Endothelial cell of hepatic sinusoid (primary cell): Measurements from ENCODE around the gene SLC13A1.

Experiments used
- in situ Hi-C: cut with HindIII; loops from 2 replicates; pipeline ENCODE4 v1.10.0; 2017; ENCODE audit warnings: low sequenced_read_pairs

SLC13A1 gene

DNA sequence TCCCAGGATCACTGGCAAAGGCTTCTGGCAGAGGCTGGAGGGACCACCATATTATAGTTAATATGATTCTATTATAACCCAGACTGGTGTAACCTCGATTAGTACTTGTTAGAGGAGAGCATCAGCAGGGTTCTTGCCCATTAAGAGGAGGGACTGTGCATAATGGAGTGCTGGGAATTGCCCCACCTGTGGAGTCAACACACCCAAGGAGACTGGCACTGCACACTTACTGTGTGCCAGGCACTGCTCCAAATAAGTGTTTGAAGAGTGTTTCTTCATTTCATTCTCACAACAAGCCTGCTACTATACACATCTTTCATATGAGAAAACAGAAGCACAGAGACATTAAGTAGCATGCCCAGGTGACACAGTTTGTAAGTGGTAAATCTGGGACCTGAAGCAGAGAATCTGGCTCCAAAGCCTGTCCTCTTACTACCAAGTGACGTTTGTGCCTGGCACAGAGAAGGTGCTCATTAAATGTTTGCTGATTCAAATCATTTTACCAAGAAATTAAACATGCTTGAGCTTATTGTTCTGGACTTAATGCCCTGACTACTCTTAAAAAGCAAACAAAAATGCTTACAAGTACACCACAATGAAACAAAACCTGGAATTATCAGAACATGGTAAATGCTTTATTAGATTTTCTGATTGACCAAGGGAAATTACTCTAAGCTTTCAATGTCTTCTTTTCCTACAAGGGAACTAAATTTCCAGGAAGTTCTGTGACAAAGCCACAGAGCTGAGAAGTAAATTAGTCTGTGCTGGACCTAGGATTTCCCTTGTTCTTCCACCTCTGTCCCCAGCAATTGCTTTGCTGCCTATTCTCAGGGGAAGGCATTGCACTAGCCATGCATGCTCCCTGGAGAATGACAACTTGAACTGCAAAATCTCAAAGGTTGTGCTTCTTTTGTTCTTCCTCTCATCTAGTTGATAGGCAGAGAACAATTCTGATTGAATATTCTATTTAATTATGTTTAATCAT lies 809 bp downstream of the SLC13A1 start:
- in situ Hi-C loops: no loop called here

DNA sequence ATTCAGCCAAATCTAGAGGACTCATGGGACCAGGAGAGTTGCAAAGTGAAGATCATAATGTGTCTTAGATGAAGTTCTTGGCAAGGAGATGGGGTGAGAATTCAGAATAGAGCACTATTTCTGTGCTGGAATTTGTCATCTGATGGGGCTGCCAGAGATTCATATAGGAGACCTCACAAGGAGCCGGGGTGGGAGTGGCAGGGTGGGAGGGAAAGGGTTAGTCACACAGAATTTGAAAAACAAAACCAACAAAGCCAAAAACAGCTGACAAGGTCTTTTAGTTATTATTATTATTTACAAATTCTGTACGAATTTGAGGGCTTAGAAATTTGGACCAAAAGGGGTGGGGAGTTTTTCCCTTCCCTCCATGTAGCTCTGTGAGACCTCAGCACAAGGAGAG lies 1.7 kb downstream of the SLC13A1 start:
- in situ Hi-C loops: no loop called here

DNA sequence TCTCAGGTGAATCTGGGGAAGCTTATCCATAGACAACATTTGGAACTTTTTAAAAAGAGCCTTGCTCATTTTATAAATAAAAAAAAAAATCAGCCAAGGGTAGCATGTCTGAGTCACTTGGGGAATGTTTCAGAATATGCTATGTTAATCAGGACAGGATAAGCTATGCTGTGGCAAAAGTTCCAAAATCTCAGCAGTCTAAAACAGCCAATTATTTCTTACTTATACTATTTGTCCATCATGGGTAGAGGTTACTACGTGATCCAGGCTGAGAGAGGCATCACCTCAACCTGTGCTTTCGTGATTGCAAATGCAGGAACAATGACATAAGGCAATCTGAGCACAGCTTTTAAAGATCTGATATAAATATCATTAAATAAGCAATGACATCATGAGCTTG lies 6.5 kb downstream of the SLC13A1 start:
- in situ Hi-C loops: no loop called here

DNA sequence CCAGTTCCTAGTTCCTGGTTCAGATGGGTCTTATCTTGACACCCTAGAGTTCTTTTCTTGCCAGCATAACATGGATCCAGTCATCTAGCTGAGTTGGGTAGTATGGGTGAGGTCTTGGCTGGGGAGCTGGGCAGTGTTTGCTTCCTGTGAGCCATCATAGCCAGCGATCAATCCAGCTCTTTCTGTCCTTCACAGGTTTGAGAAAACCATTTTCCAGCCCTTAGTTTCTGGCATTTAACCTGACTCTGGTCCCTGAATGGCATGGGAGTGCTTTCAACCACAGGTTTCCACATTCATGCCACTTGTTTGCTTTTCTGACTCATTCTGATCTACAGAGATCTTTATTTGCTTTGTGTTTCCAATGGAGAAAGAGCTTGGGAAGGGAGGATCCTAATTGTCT lies 8.6 kb downstream of the SLC13A1 start:
- in situ Hi-C loops: no loop called here

DNA sequence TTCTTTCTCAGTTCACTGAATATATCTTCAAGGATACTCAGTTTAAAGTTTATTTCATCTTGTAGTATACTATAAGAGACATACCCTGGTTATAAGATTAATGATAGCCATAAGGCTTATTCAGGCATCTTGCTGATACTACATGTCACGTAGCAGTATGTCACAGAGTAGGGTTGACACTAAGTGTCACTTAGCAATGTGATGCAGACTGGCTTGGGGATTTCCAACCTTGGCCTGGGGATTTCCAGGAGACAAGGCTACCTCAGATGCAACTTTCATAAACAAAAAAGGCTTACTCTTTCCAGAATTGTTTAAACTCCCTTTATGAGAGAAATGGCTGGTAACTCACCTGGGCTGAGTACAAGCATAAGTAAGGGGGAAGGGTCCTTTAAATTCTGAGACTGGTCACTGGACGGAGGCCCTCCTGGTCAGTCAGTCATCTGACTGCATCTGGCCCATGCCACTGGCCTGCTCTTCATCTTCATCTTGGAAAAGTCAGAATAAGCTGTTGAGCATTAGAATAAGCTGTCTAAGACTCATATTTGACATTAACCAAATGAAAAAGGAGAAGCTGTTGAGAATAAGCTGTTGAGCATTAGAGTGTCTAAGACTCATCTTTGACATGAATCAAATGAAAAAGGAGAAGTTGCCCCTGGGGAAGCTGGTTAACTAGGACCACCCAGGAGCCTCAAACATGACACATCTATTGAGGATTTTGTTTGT lies 9.5 kb downstream of the SLC13A1 start:
- in situ Hi-C loops: no loop called here

DNA sequence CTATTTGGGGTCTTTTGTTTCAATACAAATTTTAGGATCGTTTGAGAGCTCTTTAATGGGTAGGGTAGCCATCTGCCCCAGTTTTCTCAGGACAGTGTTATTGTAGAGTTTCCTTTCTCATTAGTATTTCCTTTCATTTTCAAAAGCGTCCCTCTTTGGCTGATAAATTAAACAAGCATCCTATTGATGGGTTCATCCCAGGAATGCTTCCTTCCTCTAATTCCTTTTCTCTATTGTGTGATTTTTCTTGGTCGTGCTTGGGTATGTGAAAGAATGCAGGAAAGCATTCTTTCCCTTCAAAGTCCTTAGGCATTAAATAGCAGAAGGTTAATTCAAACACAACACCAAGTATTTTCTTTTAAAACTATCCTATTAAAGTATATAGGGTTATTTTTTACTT lies 14.0 kb downstream of the SLC13A1 start:
- in situ Hi-C loops: no loop called here

DNA sequence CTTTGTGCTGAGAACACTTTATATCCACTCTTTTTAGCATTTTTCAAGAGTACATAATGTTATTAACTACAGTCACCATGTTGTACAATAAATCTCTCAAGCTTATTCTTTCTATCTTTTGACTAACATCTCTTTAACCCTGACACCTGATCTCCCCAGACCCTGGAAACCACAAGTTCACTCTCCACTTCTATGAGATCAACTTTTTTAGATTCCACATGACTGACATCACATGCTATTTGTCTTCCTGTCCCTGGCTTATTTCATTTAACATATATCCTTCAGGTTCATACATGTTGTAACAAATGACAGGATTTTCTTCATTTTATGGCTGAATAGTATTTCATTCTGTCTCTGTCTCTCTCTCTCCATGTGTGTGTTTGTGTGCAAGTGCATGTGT lies 15.5 kb downstream of the SLC13A1 start:
- in situ Hi-C loops: no loop called here

DNA sequence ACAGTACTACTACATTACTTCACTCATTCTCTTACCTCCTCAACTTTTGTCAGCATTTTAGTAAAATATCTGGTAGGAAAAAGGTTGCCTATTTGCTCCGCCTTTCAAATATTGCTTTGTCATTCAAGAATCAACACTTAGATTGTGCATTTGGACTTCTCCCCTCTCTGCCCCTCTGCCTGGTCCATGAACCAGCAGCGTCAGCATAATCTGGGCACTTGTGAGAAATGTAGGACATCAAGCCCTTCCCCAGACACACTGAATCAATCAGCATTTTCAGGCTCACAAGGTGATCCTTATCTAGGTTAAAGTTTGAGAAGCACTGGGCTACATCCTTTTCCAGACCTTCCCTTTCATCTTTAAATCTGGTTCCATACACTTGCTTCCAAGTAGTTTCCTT lies 16.3 kb downstream of the SLC13A1 start:
- in situ Hi-C loops: no loop called here

DNA sequence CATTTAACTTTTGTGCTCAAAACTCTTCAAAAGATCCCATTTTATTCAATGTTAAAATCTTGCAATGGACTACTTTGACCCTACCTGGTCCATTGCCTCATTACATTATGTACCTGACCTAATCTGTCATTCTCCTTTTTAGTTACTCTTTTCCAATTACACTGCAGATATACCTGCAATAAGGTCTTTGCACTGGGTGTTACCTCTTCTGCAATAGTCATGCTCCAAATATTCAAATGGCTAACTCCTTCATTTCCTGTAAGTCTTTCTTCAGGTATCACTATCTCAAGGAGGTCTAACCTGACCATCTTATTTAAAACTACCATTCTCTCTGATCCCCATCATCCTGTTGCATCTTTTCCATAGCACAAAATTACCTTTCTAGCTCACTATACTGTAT lies 22.3 kb downstream of the SLC13A1 start:
- in situ Hi-C loops: no loop called here

DNA sequence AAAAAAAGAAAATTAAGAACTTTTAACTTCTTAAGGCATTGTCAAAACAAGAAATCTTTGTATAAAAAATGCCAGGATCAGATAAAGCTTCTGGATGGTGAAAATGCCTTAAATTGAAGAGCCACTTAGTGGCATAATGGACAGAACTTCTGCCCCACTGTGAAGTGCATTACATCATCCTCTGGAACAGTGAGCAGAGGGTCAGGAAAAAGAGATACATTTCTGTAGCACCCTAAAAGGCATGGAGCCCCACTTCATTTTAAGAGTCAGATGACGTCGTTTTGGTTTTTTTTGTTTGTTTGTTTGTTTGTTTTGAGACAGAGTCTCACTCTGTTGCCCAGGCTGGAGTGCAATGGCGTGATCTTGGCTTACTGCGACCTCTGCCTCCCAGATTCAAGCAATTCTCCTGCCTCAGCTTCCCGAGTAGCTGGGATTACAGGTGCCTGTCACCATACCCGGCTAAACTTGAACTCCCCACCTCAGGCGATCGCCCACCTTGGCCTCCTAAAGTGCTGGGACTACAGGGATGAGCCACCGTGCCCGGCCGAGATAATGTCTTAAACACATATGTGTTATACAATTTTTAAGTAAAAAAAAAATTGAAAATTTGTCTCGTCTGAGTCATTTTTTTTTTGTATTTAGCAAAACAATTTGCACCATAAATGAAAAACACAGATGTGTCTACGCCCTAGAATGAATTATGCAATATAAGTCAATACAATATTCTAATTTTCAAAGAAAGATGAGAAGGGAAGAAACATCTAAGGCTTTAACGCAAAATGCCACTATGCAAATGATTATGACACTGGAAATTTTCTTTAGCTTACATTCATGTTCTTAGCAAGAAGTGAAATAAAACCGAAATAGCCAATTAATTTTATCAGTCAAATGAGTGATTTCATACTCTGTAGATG lies 29.2 kb downstream of the SLC13A1 start:
- in situ Hi-C loops: no loop called here

DNA sequence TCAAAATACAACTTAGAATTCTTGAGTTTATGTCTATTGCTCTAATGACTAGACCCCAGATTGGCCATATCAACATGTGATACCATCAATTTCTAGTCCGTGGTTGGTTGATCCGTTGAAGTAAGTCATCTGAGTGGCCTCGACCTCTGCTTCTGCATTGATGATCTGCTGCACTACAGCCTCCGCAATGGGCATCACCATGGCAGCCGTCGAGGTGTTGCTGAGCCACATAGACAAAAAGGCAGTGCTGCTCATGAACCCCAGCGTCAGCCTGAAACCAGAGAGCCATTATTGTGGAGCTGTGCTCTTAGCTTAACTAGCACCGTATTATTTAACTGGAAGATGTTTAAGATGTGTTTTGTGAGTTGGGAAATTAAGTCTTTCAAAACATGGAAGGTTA lies 30.7 kb downstream of the SLC13A1 start:
- in situ Hi-C loops: no loop called here

DNA sequence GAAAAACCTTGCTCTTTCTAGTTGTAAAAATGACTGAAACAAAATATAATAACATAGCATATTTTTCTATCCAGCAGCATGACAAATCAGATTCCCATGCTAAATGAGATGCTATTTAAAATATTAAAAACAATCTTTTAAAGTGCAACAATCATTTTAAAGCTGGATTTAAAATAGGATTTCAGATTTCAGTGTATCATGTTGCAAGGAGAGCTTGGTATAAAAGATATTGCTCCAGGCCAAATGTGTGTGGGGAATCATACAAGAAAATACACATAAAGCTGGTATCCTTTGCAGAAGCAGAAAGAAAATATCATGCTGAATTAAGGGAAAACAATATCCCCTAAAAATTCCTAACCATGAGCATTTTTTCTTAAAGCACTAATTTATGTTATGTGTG lies 42.2 kb downstream of the SLC13A1 start:
- in situ Hi-C loops: no loop called here

DNA sequence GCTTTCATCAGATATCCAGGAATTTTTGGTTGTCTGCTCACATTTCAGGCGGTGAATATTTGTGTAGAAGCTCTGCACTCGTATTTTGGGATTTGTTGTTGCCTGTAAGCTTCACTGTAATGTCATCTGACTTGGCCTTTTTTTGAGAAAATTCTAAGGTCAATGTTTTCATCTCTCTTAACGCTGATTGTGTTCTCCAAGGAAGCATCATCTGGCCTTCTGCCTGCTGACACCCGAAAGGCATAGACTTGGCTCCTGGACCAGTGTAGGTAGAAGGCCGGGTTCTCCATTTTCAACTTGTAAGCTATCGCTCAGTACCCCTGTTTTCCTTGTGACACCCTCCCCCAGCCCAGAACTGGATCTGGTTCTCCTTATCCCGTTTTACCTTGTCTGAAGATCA lies 44.2 kb downstream of the SLC13A1 start:
- in situ Hi-C loops: no loop called here

DNA sequence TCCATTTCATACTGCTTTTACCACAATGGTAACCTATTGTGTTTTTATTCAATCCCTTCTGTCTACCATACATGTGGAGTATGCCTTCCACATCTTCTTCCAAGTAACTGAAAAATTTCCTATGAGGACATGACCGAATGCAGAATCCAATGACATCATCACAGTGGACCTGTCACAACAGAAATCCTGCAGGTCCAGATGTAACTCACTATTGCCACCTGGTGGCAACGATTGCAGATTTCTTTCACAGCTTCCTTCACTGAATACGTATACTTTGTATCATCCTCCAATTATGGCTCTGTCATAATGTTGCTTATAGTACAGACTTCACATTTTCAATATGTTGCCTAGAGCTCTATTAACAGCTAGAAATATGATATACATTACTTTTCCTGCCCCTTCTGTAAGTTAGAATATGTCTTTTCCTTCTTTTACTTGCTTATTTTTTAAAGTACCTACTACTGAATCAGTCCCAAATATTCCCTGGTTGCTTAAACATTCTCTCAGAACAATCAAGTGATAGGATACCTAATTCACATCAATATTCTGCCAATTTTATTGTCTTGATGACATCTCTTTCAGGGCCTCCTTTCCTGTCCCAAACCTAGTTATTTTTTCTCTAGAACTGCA lies 45.4 kb downstream of the SLC13A1 start:
- in situ Hi-C loops: no loop called here

DNA sequence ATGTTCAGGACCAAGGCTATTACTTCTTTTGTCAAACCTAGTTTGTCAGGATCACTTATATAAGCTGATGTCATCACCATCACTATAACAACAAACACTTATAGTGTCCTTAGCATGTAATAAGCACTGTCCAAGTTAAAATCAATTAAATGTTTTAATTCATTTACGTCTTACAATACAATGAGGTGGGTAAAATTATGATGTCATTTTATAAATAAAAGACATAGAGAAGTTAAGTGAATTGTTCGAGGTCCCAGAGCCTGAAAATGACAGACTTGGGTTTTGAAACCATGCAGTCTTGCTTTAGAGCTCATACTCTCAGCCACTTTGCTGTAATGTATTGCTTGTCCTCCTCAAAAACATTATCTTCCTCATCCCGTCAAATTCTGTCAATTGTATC lies 48.3 kb downstream of the SLC13A1 start:
- in situ Hi-C loops: no loop called here

DNA sequence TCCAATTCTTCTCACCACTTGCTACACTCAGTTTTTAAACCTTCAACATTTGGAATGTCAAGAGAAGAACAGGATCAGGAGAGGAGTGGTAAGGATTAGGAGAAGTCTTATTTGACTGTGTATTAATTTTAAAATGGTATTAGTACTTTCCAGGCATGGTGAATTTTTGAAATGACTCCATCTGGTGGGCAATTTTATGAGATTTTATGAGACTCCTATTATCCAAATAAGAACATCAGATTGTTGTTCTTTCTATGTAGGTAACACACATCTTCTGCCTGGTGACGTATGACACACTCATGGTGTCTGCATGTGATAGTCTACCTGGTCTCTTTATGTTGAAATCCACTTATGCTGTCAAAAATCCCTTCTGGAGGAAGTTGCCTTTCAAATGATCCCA lies 51.0 kb downstream of the SLC13A1 start:
- in situ Hi-C loops: no loop called here

DNA sequence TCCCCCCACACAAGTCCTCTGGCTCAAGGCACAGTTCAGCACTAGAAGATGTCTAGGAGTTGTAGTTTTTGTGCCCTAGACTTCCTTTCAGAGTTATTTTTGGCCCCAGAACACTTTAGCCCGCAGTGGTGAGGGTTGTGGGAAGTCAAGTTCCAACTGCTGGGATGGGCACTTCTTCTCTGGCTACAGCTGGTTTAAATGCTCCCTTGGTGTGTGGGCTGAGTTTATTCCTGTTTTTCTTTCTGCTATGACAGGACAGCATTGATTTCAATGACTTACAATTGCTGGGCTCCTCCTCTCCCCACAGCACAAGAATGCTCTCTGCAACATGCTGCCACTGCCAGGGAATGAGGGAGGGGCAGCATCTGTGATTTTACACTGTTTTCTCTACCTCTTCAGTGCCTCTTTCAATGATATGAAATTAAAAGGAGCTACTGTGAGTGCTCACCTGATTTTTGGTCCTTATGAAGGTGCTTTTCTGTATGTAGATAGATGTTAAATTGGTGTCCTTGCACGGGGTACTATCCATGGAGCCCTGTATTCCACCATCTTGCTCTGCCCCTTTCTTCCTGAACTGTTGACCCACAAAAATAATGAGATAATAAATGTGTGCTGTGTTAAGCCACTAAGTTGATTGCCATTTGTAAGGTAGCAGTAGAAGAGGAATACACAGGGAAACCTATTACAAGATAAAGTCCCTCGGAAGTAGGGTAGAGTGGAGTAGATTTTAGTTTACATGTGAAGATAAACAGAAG lies 56.3 kb downstream of the SLC13A1 start:
- in situ Hi-C loops: no loop called here

DNA sequence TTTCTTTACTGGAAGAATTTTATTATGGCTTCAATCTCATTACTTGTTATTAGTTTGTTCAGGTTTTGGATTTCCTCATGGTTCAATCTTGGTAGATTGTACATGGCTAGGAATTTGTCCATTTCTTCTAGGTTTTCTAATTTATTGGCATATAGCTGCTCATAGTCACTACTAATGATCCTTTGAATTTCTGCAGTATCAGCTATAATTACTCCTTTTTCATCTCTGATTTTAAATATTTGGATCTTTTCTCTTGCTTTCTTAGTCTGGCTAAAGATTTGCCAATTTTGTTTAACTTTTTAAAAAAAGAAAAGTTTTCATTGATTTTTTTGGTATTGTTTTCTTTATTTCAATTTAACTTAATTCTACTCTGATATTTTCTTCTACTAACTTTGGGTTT lies 59.2 kb downstream of the SLC13A1 start:
- in situ Hi-C loops: no loop called here

DNA sequence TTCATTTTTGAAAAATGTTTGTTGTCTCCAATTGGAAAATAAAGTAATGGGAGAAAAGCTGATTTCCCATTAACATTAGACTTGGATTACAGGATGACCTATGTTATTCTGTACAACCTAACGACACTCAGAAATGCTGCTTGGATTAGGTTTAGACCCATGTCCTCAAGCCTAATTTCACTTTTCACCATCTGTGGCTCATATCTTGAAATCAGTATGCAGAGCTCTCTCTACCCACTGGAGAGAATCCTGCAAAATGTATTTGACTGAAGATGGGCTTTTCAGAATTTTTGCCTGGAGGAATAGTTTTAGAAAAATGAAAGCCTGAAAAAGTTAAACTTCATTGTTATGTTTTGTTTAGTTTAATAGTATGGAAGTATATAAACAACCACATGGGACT lies 63.8 kb downstream of the SLC13A1 start:
- in situ Hi-C loops: no loop called here

DNA sequence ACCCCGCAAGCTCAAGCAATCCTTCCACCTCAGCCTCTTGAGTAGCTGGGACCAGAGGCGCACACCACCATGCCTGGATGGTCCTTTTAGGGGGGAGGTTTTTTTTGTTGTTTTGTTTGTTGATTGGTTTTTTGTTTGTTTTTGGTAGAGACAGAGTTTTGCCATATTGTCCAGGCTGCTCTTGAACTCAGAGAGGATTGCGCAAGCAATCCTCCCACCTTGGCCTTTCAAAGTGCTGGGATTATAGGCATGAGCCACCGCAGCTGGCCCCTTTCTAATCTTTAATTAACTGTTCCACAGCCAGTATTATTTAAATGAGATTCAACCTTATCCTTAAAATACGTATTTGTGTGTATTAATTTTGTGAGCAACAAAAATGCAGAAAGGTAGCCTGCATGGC lies 65.8 kb downstream of the SLC13A1 start:
- in situ Hi-C loops: no loop called here
